Measurements from ENCODE around the gene OR2F1.

GRCh38 chr7:144004703-144005102 is 50.1 kb downstream of the OR2F1 start:
- TF ChIP-seq CTCF (IDR thresholded peaks at IDR 0.05; ENCODE audit: low read depth, low read length) (no peak), POLR2A (IDR thresholded peaks at IDR 0.05; ENCODE audit: extremely low read depth, insufficient read length) (no peak), MAX (IDR thresholded peaks at IDR 0.05; ENCODE audit: low read depth, low read length) (no peak), MYC (IDR thresholded peaks at IDR 0.05; ENCODE audit: low read depth, low read length) (no peak)
